GM19324 (cell line): ENCODE data around the gene SLC13A4.
A peak's percentile ranks its signal among the peaks of the same experiment; 100 is the strongest.
"Not testable (repeated sequence)": the region's sequence is repeated elsewhere in the genome, so short reads cannot be mapped to it uniquely, and the experiment has no call there.

Experiments used
- ATAC-seq: cut with Tn5 transposase; IDR thresholded peaks from one replicate; pipeline ENCODE4 v1.9.1; 2021; ENCODE audit warnings: mild to moderate bottlenecking, moderate library complexity; ENCODE audit not compliant: unreplicated experiment, low FRiP score

Gene SLC13A4

DNA sequence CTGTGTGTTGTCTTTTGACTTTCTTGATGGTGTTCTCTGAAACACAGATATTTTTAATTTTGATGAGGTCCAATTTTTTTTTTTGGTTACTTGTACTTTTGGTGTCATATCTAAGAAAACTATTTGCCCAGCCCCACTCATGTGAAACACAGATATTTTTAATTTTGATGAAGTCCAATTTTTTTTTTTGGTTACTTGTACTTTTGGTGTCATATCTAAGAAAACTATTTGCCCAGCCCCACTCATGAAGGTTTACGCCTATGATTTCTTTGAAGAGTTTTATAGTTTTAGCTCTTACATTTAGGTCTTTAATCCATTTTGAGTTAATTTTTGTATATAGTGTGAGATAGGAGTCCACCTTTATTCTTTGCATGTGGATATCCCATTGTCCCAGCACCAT lies 60.4 kb downstream of the SLC13A4 start:
- not testable (repeated sequence) for ATAC-seq

DNA sequence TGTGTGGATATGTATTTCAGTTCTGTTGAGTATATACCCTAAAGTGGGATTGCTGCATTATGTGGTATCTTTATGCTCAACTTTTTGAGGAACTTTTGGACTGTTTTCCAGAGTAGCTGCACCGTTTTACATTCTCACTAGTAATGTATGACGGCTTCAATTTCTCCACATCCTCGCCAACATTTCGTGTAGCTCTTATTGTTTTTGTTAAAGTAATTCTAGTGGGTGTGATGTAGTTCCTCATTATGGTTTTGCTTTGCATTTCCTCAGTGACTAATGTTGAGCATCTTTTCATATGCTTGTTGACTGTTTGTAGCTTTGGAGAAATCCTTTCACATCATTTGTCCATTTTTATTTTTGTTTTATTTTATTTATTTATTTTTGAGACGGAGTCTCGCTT lies 61.1 kb downstream of the SLC13A4 start:
- no peak for ATAC-seq

DNA sequence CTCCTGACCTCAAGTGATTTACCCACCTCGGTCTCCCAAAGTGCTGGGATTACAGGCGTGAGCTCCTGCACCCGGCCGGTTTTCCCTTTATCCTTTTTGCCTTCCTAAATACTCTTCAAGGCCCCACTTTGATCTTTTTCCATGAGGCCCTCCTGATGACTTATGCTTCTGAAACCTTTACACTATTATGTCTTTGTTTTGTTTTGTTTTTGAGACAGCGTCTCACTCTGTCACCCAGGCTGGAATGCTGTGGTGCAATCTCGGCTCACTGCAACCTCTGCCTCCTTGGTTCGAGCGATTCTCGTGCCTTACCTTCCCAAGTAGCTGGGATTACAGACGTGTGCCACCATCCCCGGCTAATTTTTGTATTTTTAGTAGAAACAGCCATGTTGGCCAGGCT lies 61.8 kb downstream of the SLC13A4 start:
- no peak for ATAC-seq

DNA sequence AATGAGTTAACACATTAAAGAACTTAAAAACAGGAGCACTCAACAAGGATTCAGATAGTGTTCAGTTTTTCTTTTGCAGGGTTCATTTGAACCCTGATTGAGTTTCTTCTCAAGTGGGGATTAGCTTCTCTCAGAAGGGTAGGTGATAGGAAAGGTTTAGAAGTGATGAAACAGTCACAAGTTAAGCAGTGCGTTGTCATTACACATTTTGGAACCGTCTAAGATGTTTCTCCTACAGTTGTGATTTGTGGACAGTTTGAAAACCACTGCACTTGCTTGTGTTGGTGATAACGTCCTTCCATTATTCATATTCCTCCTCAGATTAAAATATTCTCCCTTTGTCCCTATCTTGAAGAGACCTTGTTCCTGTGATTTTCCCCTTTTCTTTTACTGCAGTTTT lies 62.9 kb downstream of the SLC13A4 start:
- ATAC-seq, result no peak

DNA sequence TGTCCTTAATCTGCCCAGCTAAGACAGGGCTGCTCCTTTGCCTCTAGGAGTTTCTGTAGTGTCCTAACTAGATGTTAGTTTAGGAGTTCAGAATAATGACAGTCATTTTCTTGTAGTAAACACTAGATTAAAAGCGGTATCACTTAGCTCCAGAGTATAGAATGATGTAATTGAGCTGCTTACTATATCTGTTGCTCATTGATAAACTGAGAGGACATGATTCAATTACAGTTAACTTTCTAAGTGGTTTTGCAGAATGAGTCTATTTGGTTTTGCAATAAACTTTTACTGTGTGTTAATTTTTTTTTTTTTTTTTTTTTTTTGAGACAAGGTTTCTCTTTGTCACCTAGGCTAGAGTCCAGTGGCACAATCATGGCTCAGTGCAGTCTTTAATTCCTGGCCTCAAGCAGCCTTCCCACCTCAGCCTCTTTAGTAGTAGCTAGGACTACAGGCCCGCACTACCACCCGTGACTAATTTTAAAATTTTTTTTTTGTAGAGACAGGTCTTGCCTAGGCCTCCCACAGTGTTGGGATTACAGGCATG lies 63.9 kb downstream of the SLC13A4 start:
- ATAC-seq, result no peak

DNA sequence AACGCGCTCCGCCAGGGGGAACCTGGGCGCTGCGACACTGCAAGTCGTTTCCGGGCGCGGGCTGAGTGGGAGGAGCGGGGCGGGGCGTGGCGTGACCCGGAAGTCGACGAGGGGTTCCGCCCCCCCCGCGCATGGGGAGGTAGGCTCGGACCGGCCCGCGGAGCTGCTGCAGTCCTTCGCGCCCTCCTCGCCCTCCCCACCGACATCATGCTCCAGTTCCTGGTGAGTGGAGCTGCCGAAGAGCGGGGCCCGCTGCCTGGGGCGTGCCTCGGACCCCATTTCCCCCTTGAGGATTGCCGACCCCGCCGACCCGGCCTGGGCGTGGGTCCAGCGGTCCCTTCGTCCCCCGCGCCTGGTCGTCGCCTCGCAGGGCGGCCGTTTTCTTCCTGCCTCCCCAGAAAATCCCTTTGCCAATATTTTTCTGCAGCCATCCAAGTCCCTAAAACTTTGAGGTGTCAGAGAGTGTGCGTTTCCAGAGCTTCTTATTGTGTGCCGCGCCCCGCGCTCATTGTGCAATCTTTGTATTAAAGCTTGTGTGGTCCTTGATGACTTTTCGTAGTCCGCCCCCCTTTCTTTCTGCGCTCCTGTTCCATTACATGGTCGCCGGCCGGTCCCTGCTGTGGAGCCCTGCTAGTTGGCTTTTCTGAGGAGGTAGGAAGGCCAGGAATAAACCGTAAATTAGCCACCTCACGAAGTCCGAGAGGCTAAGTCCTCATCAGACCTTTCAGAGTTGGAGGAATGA lies 65.4 kb downstream of the SLC13A4 start, which contains the start of gene STMP1:
TSS of gene STMP1 (plus strand) at position 142 of the 742 bp plus-strand sequence.
- ATAC-seq, result peak; percentile 92

DNA sequence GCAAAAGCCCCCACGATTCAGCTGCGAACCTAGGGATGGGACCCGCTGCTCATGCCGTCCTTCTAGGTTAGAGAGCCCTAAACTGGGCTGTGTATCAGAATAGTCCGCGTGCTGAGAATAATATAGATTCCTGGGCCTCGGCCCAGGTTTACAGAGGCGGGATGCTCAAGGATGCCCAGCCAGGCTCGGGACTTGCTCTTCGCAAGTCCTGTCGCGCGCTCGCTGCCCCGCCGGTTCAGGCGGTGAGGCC lies 65.9 kb downstream of the SLC13A4 start:
- ATAC-seq, result no peak

DNA sequence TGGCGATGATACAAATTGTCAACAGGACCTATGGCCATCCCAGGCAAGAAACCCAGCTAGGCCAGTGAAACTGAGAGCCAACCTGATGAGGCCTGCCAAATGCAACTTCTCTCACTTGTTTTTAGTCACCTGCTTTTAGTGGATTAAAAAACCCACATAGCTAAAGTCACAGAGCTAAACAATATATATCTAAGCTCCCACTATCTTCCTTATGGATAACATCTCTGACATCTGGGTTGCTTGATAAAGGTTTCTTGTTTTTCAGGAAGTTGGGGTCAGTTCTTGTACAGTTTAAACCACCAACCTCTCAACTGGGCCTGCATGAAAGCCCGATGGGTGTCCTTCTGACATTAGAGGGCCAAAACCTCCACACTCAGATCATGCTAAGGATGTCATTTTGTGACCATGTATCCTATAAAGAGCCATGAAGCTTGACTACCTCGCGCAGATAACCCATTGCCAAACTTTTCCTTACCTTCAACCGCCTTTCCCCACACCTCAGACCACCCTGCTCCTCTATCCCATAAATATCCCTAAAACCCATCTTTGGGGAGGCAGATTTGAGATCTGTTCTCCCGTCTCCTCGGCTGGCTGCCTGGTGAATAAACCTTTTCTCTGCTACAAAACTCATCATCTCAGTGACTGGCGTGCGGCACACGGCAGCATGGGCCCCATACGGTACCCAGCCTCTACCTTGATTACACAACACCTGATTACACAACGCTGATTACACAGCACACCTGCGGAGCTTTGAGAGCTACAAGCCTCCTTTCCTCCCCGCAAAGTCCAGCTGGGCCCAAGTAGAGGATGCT lies 66.5 kb downstream of the SLC13A4 start:
- no peak for ATAC-seq

DNA sequence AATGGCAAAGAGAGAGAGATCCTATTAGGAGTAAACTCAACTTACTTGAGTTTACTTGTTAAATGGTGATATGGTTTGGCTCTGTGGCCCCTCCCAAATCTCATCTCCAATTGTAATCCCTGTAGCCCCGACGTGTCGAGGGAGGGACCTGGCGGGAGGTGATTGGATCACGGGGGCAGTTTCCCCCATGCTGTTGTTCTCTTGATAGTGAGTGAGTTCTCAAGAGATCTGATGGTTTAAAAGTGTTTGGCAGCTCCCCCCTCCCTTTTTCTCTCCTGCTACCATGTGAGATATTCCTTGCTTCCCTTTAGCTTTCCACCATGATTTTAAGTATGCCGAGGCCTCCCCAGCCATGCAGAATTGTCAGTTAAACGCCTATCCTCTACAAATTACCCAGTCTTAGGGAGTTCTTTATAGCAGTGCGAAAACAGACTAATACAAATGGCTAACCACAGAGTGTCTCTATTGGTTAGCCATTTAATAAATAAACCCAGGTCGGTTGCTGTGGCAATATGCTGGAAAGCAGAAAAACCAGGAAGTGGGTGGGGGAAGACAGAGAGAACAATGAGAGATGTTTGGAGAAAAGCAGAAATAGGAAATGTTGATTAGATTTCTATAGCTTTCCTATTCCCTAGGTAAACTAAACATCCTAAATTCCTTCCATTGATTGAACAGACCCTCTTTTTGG lies 68.7 kb downstream of the SLC13A4 start:
- no peak for ATAC-seq

DNA sequence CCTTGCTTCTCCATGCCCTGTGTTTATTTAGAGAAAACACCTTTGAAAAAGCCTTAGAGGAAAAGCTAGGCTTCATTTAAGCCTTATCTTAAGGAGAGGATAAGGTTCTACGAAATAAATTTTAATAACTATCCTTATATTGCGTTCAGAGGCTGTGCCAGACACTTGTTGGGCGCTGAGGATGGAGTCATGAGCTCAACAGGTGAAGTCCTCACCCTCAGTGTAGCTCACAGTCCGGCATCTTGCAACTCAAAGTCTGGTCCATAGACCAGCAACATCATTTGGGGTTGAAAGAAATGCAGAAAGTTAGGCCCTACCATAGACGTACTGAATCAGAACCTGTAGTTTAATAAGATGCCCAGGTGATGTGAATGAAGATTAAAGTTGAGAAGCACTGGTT lies 69.4 kb downstream of the SLC13A4 start:
- ATAC-seq, result no peak

DNA sequence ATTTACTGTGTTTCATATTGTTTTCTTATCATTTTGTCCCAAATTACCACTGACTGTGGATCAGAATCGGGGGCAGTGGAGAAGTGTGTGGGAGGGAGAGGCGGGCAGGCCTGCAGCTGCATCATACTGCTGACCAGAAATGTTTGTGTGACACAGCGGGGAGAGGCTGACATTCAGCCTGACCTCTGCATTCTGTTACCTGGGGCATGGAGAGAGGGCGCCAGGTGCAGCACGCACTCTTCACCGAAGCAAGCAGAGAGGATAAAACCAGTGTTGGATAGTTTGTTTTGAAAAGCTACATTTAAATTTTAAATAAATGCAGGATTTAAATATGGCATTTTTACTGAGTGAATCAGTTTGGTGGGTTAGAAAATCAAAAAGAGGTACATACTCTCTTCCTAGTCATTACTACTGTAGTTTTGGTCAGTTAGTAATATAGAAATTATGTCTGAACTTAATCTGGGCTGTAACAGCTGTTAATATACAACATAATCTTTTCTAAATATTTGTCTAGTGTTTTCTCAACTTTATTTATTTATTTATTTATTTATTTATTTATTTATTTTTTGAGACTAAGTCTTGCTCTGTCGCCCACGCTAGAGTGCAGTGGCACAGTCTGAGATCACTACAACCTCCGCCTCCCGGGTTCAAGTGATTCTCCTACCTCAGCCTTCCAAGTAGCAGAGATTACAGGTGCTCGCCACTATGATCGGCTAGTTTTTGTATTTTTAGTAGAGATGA lies 74.5 kb downstream of the SLC13A4 start:
- ATAC-seq, result no peak

DNA sequence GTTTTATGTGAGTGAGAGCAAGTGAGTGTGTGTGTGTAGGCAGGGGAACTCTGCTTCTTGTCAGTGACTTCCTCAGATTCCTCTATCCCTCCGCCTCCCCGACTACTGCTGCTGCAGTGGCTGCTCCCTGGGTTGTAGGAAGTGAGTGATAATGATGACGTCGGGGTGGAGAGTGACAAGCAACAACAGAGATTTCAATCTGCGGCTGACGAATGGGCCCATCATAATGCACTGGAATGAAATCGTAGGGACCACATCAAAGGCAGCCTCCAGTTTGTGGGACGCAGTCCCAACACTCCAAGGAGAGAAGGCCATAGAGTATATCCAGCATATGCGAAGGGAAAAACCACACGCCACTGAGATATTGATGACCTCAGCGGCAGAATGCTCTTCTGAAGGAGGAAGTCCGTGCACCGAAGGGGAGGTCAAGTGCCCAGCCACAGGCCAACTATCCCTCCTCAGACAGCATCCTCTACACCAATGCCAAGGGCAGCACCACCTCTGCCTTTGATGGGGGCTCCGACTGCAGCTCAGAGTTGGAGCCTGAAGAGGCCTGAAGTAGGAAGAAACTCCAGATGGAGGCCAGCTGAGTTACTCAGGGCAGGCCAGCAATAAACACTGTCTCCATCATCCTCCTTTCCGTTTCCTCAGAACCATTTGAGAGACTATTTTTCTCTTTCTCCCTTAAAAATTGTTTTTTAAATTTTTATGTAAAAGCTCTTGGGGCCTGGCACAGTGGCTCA lies 77.0 kb downstream of the SLC13A4 start:
- no peak for ATAC-seq

DNA sequence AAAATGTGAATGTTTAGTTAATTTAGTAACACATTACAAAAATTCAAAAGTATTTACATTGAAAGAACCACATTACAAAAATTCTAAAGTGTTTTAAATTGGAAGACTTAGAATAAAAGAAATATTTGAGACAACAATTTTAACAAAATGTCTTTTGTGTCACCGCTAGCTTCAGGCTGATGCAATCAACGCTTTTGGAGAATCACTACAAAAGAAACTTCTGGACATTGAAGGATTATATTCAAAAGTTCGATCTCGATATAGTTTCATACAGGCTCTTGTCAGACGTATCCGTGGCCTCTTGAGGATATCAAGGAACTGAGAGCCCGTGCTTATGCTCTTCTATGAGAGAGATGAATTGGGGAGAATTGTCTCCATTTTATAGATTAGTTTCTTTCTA lies 79.8 kb downstream of the SLC13A4 start:
- no peak for ATAC-seq

DNA sequence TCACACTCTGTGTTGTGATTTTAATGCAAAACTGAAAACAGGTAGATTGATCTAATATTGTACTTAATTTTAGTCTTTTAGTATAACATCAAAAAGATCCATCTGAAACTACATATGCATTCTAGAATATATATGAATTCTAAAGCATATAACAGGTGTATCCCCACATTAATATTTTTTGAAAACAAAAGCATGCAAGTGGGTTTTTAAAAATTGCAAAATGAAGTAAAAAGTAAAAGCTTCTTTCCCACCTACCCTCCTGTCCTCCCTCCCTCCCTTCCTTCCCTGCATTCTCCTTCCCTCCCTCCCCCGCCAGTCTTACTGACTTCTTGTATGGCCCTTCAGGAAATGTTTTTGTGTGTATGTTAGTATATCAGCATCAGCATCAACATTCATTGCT lies 80.2 kb downstream of the SLC13A4 start:
- ATAC-seq, result no peak

DNA sequence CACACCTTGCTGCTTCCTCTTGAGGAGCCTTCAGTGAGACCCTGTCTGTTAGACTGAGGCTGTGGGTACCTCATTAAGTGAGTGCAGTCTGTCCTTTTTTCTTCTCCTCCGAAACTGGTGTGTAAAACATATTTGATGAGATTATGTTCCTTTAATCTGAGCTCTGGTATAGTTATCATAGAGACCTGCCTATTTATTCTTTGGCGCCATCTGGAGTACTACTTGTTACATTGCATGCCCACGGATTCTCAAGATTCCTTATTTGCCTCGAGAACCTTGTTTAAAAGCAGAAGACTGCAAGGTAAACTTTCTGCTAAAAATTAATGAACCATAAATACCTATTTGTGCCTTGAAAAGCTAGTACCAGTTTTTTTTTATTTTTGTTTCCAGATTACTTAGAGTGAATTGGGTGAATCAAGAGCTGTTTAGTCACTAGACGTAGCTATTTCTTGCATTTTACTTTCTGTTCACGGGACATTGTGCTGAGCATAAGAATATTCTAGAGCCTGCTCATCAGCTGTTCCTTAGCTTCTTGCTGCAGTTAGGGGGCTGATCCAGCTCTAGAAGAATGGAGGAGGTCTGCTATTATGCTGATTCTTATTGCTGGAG lies 82.6 kb downstream of the SLC13A4 start:
- no peak for ATAC-seq

DNA sequence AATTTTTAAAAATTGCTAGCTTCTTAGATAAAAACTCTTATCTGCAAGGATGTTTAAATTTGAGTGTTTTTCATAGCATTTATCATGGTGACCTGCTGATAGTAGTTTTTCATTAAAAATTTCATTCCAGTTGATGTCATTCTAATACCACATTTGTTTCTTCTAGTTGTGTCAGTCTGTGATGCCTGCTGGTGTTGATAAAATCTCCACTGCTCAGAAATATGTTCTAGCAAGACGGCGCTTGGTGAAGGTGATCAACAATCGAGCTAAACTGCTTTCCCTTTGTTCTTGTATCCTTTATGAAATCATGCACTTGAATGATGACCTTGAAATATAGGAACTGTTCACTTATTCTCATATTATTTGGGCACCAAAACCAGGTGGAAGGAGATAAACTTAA lies 83.3 kb downstream of the SLC13A4 start:
- ATAC-seq, result no peak

DNA sequence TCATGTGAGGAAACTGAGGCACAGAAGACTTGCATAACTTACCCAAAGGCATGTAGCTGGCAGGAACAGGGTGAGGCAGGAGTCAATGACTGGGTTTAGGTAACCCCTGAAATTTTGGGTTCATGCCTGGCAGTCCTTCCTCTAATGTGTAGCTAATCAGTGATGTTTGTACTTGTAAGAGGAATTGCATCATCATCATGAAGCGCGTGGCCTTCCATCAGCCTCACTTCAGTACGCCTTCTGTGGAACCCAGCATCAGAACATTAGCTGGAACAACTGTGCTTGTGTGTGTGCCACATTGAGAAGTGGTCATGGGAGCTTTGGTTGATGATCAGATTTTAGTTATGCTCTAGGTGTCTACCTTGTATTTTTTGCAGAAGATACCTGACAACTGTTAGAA lies 83.8 kb downstream of the SLC13A4 start:
- no peak for ATAC-seq

DNA sequence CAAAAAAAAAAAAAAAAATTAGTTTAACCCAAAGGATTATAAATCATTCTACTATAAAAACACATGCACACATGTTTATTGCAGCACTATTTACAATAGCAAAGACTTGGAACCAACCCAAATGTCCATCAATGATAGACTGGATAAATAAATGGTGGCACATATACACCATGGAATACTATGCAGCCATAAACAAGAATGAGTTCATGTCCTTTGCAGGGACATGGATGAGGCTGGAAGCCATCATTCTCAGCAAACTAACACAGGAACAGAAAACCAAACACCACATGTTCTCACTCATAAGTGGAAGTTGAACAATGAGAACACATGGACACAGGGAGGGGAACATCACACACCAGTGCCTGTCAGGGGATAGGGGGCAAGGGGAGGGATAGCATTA lies 88.3 kb downstream of the SLC13A4 start:
- not testable (repeated sequence) for ATAC-seq

DNA sequence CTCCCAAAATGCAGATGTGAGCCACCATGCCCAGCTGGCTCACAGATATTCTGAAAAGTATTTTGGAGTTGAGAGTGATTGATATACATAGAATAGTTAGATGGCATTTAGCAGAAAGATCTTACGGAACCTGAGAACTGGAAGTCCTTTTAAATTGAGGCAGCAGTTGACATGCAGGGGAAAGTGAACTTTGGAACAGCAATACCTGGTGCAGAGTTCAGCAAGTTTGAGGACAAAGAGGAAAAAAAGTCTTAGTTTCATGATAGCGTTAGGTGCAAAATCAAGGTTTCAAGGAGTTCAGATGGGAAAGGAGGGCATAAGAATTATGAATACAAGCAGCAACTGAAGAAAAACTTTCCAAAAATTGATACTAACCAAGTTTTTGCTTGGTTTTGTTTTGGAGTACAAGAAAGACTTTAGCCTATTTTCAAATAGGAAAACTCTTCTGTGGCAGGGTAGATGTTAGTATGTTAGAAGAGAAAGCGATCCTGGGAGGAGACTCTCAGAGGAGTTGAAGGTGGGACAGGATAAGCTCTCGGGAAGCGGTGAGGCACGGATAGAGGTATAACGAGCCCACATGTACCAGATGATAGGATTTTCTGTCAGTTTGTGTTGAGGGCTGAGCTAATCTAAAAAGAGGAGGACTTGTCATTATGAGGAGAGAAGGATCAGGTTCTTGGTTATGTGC lies 93.7 kb downstream of the SLC13A4 start:
- no peak for ATAC-seq
